GM10847 (cell line): ENCODE measurements around the gene HSPD1.

ENCODE experiments used
- POLR2A ChIP-seq: IDR thresholded peaks from 2 replicates; pipeline ENCODE4 v1.6.1; 2011; ENCODE audit not compliant: insufficient read length; ENCODE audit errors: extremely low read depth

The HSPD1 gene

GRCh38 chr2:197499594-197500502, at the start of gene HSPD1, which contains the start of gene HSPE1:
Gene HSPD1 (minus strand): TSS chr2:197499840. CDS start chr2:197498848, 992 bp downstream.
Gene HSPE1 (plus strand): TSS chr2:197500379. CDS start chr2:197500437, 58 bp downstream.
- TF ChIP-seq POLR2A: peak; percentile 96

GRCh38 chr2:197548582-197548981, 48.9 kb upstream of the HSPD1 start:
- no peak for TF ChIP-seq POLR2A

GRCh38 chr2:197547163-197547900, 47.7 kb upstream of the HSPD1 start:
- no peak for TF ChIP-seq POLR2A

- no peak for TF ChIP-seq POLR2A
Measured at GRCh38 chr2:197543206-197543605, 43.6 kb upstream of the HSPD1 start.

- no peak for TF ChIP-seq POLR2A
Measured at GRCh38 chr2:197539734-197540133, 40.1 kb upstream of the HSPD1 start.

GRCh38 chr2:197538412-197538811, 38.8 kb upstream of the HSPD1 start:
- TF ChIP-seq POLR2A: no peak

- TF ChIP-seq POLR2A: no peak
Measured at GRCh38 chr2:197517150-197517549, 17.5 kb upstream of the HSPD1 start.

- TF ChIP-seq POLR2A: no peak
Measured at GRCh38 chr2:197516393-197516761, 16.7 kb upstream of the HSPD1 start.

GRCh38 chr2:197515739-197516392, 16.2 kb upstream of the HSPD1 start, which contains the start of gene MOB4:
Gene MOB4 (plus strand): TSS chr2:197516066. CDS start chr2:197516087, 21 bp downstream.
- peak; percentile 96 for TF ChIP-seq POLR2A

- no peak for TF ChIP-seq POLR2A
Measured at GRCh38 chr2:197515315-197515738, 15.7 kb upstream of the HSPD1 start.

GRCh38 chr2:197514754-197515153, 15.1 kb upstream of the HSPD1 start:
- TF ChIP-seq POLR2A: no peak

- no peak for TF ChIP-seq POLR2A
Measured at GRCh38 chr2:197513915-197514314, 14.3 kb upstream of the HSPD1 start.

GRCh38 chr2:197506658-197507057, 7.0 kb upstream of the HSPD1 start:
- TF ChIP-seq POLR2A: no peak

- TF ChIP-seq POLR2A: no peak
Measured at GRCh38 chr2:197504512-197504911, 4.9 kb upstream of the HSPD1 start.

GRCh38 chr2:197504000-197504399, 4.4 kb upstream of the HSPD1 start:
- TF ChIP-seq POLR2A: no peak
